GM12891 (cell line): ENCODE measurements around the gene PYGO1.

Experiments
- POLR2A ChIP-seq: IDR thresholded peaks from 2 replicates; pipeline ENCODE4 v1.6.1; 2011; ENCODE audit warnings: low read depth, low read length, control low read depth
- POLR2AphosphoS5 ChIP-seq: IDR thresholded peaks from 2 replicates; pipeline ENCODE4 v1.6.1; 2011; ENCODE audit warnings: low read depth, low read length, control low read depth
- TAF1 ChIP-seq: IDR thresholded peaks from 2 replicates; pipeline ENCODE4 v1.6.1; 2011; ENCODE audit warnings: low read depth, low read length, control low read depth

DNA sequence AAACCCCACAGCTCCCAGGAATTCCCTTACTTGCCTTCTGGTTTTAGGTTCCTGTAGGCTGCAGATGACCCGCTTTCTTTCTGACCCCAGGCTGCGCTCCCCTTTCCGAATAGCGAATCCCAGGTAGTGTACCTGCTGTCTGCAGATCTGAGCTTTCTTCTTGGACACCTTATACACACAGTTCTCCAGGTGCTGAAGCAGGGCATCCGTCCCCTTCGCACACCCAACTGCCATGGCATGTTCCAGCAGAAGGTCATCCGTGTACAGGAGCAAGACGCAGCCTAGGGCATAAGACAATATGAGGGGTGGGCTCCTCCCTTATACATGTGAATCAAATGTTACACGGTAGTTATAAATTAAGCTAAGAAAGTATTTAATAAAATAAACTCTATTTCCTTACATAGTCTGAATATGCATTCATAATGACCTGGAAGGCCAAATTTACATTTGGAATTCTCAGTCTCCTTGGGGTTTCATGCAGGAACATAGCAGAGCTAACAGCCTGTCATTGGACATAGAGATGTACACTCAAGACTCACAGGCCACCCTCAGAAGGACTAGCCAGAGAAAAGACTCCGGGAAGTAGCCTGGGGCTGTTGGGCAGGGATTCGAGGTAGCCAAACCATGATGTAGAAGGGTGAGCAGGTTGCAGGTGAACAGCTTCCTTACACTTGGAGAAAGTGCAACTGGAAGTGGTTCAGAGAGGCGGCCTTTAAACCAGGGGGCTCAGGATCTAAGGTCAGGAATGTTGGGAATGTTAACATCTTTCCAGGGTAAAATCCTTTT, 72.0 kb downstream of the PYGO1 start:
- TF ChIP-seq POLR2AphosphoS5 (no peak), POLR2A (no peak), TAF1 (no peak)
